Activated CD8-positive, alpha-beta memory T cell treated with anti-CD3 and anti-CD28 coated beads, Interleukin-2, amount 10 ng/mL, durations not matched to agents 7 days and 5 days (primary cell): ENCODE measurements around the gene RCL1. TPM values are rescaled to one million over a fixed set of nuclear protein-coding genes. Genes with fewer than 3 reads are reported as not detected.

ENCODE experiments used
- ATAC-seq: fragments of 150-1000 bp; cut with Tn5 transposase; one replicate; pipeline ENCODE4 v1.10.0; 2021; ENCODE audit warnings: moderate library complexity
- CTCF ChIA-PET: fragments of 350-600 bp; sonication (Branson Sonifier 250); formaldehyde crosslinking; loops from one replicate; lab custom pipeline; 2021; ENCODE audit warnings: antibody characterized with exemption; lab: Charles Lee
- DNase-seq: peaks from one replicate; pipeline ENCODE4 v3.0.0-alpha.2; 2020
- H3K27ac Mint-ChIP-seq: one replicate; pipeline ENCODE4 v1.8.0; 2021; ENCODE audit warnings: mild to moderate bottlenecking, mixed read lengths
- H3K27me3 Mint-ChIP-seq: one replicate; pipeline ENCODE4 v1.8.0; 2021; ENCODE audit warnings: mixed read lengths
- H3K36me3 Mint-ChIP-seq: one replicate; pipeline ENCODE4 v1.8.0; 2021; ENCODE audit warnings: mild to moderate bottlenecking, mixed read lengths
- H3K4me1 Mint-ChIP-seq: one replicate; pipeline ENCODE4 v1.8.0; 2021; ENCODE audit warnings: mixed read lengths
- H3K4me3 Mint-ChIP-seq: one replicate; pipeline ENCODE4 v1.8.0; 2021; ENCODE audit warnings: mild to moderate bottlenecking, moderate library complexity, mixed read lengths
- H3K9me3 Mint-ChIP-seq: one replicate; pipeline ENCODE4 v1.8.0; 2022; ENCODE audit warnings: low read depth, mixed read lengths
- total RNA-seq, 2 experiments: library from RNA; stranded (reverse); gene quantifications; one replicate each; pipeline ENCODE4 v1.2.3, GENCODE V29; 2021

Gene RCL1
- total RNA-seq, 2 experiments from 2014 or later: 14.3 to 20.2 TPM

- Mint-ChIP-seq H3K4me3 (no peak overlapping the region), H3K9me3 (no peaks in the 10 kb centered on the region), H3K4me1 (peaks cover 8% of the 10 kb centered on the region), H3K27me3 (no peaks in the 10 kb centered on the region), H3K36me3 (peaks cover 24% of the 10 kb centered on the region), H3K27ac (no peak overlapping the region)
- DNase-seq: no peak
- CTCF ChIA-PET: no interaction called here
- no peak for ATAC-seq
Observed at GRCh38 chr9:4827224-4827623, 34.5 kb downstream of the RCL1 start.

- ATAC-seq (no peak), DNase-seq (no peak)
- CTCF ChIA-PET: interaction anchor here (0.7 to 1.4 kb wide), 3 partner anchors 10 to 16 kb away, joined by 3 to 4 read pairs (median 3); no protein-coding TSS in a partner anchor
- Mint-ChIP-seq H3K27me3 (no peaks in the 10 kb centered on the region), H3K4me3 (no peak overlapping the region), H3K36me3 (peaks cover 33% of the 10 kb centered on the region), H3K27ac (no peak overlapping the region), H3K9me3 (no peaks in the 10 kb centered on the region), H3K4me1 (peaks cover 17% of the 10 kb centered on the region)
Observed at GRCh38 chr9:4828761-4829160, 36.0 kb downstream of the RCL1 start.

GRCh38 chr9:4829969-4830368, 37.2 kb downstream of the RCL1 start:
- ATAC-seq (no peak), DNase-seq (no peak)
- Mint-ChIP-seq H3K4me3 (no peak overlapping the region), H3K36me3 (peaks cover 36% of the 10 kb centered on the region), H3K4me1 (peaks cover 27% of the 10 kb centered on the region), H3K27me3 (no peaks in the 10 kb centered on the region), H3K27ac (no peak overlapping the region), H3K9me3 (no peaks in the 10 kb centered on the region)
- CTCF ChIA-PET: no interaction called here

GRCh38 chr9:4830699-4831098, 38.0 kb downstream of the RCL1 start:
- H3K27me3 Mint-ChIP-seq: no peaks in the 10 kb centered on the region
- H3K36me3 Mint-ChIP-seq: peaks cover 39% of the 10 kb centered on the region
- no peak for ATAC-seq
- peaks cover 30% of the 10 kb centered on the region for H3K4me1 Mint-ChIP-seq
- DNase-seq: no peak
- H3K27ac Mint-ChIP-seq: no peak overlapping the region
- H3K4me3 Mint-ChIP-seq: no peak overlapping the region
- CTCF ChIA-PET: interaction anchor here (1.0 kb wide), 1 partner anchor 15 kb away, joined by 3 read pairs; no protein-coding TSS in a partner anchor
- H3K9me3 Mint-ChIP-seq: no peaks in the 10 kb centered on the region

GRCh38 chr9:4831119-4831518, 38.4 kb downstream of the RCL1 start:
- Mint-ChIP-seq H3K9me3 (no peaks in the 10 kb centered on the region), H3K36me3 (peaks cover 39% of the 10 kb centered on the region), H3K4me3 (no peak overlapping the region), H3K27me3 (no peaks in the 10 kb centered on the region), H3K27ac (no peak overlapping the region), H3K4me1 (peaks cover 30% of the 10 kb centered on the region)
- no peak for ATAC-seq
- CTCF ChIA-PET: interaction anchor here (1.0 to 1.2 kb wide), 2 partner anchors 15 to 91 kb away, joined by 3 to 4 read pairs; partner anchors contain the start of gene AK3
- DNase-seq: no peak

GRCh38 chr9:4831944-4832343, 39.2 kb downstream of the RCL1 start:
- H3K4me1 Mint-ChIP-seq: peaks cover 30% of the 10 kb centered on the region
- ATAC-seq (no peak), DNase-seq (no peak)
- H3K27ac Mint-ChIP-seq: no peak overlapping the region
- no peaks in the 10 kb centered on the region for H3K9me3 Mint-ChIP-seq
- H3K4me3 Mint-ChIP-seq: no peak overlapping the region
- CTCF ChIA-PET: interaction anchor here (1.2 kb wide), 1 partner anchor 91 kb away, joined by 4 read pairs; the partner anchor contains the start of gene AK3
- peaks cover 36% of the 10 kb centered on the region for H3K36me3 Mint-ChIP-seq
- no peaks in the 10 kb centered on the region for H3K27me3 Mint-ChIP-seq

- Mint-ChIP-seq H3K4me3 (no peak overlapping the region), H3K27ac (peak overlapping the region; percentile 76), H3K9me3 (no peaks in the 10 kb centered on the region), H3K36me3 (peaks cover 35% of the 10 kb centered on the region), H3K4me1 (peaks cover 30% of the 10 kb centered on the region), H3K27me3 (no peaks in the 10 kb centered on the region)
- DNase-seq (peak; percentile 67), ATAC-seq (peak; percentile 87)
- CTCF ChIA-PET: interaction anchor here (0.8 to 1.1 kb wide), 3 partner anchors 10 to 155 kb away, joined by 3 read pairs; no protein-coding TSS in a partner anchor
Observed at GRCh38 chr9:4832786-4833579, 40.2 kb downstream of the RCL1 start.

GRCh38 chr9:4833781-4834560, 41.2 kb downstream of the RCL1 start:
- CTCF ChIA-PET: interaction anchor here (0.7 to 1.1 kb wide), 3 partner anchors 9 to 63 kb away, joined by 3 to 4 read pairs (median 3); no protein-coding TSS in a partner anchor
- DNase-seq (no peak), ATAC-seq (no peak)
- Mint-ChIP-seq H3K9me3 (no peaks in the 10 kb centered on the region), H3K36me3 (peaks cover 34% of the 10 kb centered on the region), H3K27ac (peak overlapping the region; percentile 76), H3K27me3 (no peaks in the 10 kb centered on the region), H3K4me1 (peaks cover 30% of the 10 kb centered on the region), H3K4me3 (no peak overlapping the region)

GRCh38 chr9:4836676-4837075, 43.9 kb downstream of the RCL1 start:
- CTCF ChIA-PET: no interaction called here
- Mint-ChIP-seq H3K27ac (no peak overlapping the region), H3K36me3 (peaks cover 38% of the 10 kb centered on the region)

GRCh38 chr9:4837261-4838188, 44.8 kb downstream of the RCL1 start:
- Mint-ChIP-seq H3K4me1 (peaks cover 27% of the 10 kb centered on the region), H3K27me3 (no peaks in the 10 kb centered on the region), H3K36me3 (peaks cover 34% of the 10 kb centered on the region), H3K27ac (no peak overlapping the region), H3K9me3 (no peaks in the 10 kb centered on the region), H3K4me3 (no peak overlapping the region)
- DNase-seq (no peak), ATAC-seq (no peak)
- CTCF ChIA-PET: interaction anchor here (1.6 kb wide), 1 partner anchor 9 kb away, joined by 4 read pairs; no protein-coding TSS in a partner anchor

More at GRCh38 chr9:4836676-4837075, 43.9 kb downstream of the RCL1 start:
- Mint-ChIP-seq H3K4me3 (no peak overlapping the region), H3K27me3 (no peaks in the 10 kb centered on the region), H3K9me3 (no peaks in the 10 kb centered on the region), H3K4me1 (peaks cover 32% of the 10 kb centered on the region)
- no peak for ATAC-seq
- DNase-seq: no peak

GRCh38 chr9:4838189-4838546, 45.4 kb downstream of the RCL1 start:
- ATAC-seq (no peak), DNase-seq (no peak)
- no peak overlapping the region for H3K4me3 Mint-ChIP-seq
- H3K9me3 Mint-ChIP-seq: no peaks in the 10 kb centered on the region
- H3K27ac Mint-ChIP-seq: no peak overlapping the region
- no peaks in the 10 kb centered on the region for H3K27me3 Mint-ChIP-seq
- peaks cover 22% of the 10 kb centered on the region for H3K4me1 Mint-ChIP-seq
- CTCF ChIA-PET: interaction anchor here (1.6 kb wide), 1 partner anchor 10 kb away, joined by 4 read pairs; no protein-coding TSS in a partner anchor
- peaks cover 28% of the 10 kb centered on the region for H3K36me3 Mint-ChIP-seq

- Mint-ChIP-seq H3K4me1 (peaks cover 17% of the 10 kb centered on the region), H3K27me3 (no peaks in the 10 kb centered on the region), H3K27ac (no peak overlapping the region), H3K9me3 (no peaks in the 10 kb centered on the region), H3K36me3 (peaks cover 23% of the 10 kb centered on the region), H3K4me3 (no peak overlapping the region)
- CTCF ChIA-PET: interaction anchor here (1.1 kb wide), 1 partner anchor 347 kb away, joined by 3 read pairs; no protein-coding TSS in a partner anchor
- DNase-seq: no peak
- no peak for ATAC-seq
Observed at GRCh38 chr9:4839470-4839912, 46.7 kb downstream of the RCL1 start.
